Testis (tissue), 3 donors: ENCODE results near the gene TAAR1. TPM values are rescaled to one million over a fixed set of nuclear protein-coding genes. Genes with fewer than 3 reads are reported as not detected.
"Not testable (repeated sequence)": the region's sequence is repeated elsewhere in the genome, so short reads cannot be mapped to it uniquely, and the experiment has no call there.

Experiments
- DNase-seq: peaks from one replicate; pipeline ENCODE4 v3.0.0-alpha.2; 2019
- H3K27ac ChIP-seq, 2 donors: fragments of 200-600 bp; sonication (generic); one replicate each; pipeline ENCODE4 v1.5.1; 2019
- H3K27me3 ChIP-seq: fragments of 200-600 bp; sonication (generic); one replicate; pipeline ENCODE4 v1.5.1; 2019
- H3K36me3 ChIP-seq: fragments of 200-600 bp; sonication (generic); one replicate; pipeline ENCODE4 v1.5.1; 2017; ENCODE audit warnings: low read depth; ENCODE audit errors: missing control alignments
- H3K4me1 ChIP-seq: fragments of 200-600 bp; sonication (generic); one replicate; pipeline ENCODE4 v1.5.1; 2019
- H3K4me3 ChIP-seq, 2 donors: fragments of 200-600 bp; sonication (generic); one replicate each; pipeline ENCODE4 v1.5.1; 2017 to 2019
- H3K9me3 ChIP-seq: fragments of 200-600 bp; sonication (generic); one replicate; pipeline ENCODE4 v1.5.1; 2017
- POLR2A ChIP-seq: fragments of 450-650 bp; IDR thresholded peaks from one replicate; pipeline ENCODE4 v1.6.1; 2017; ENCODE audit warnings: antibody characterized with exemption, mild to moderate bottlenecking, moderate library complexity
- WGBS, 2 donors: methylation state at CpG; one replicate each; pipeline ENCODE4 v1.1.5; 2018; 5-methylcytosine and 5-hydroxymethylcytosine counted together
- intact Hi-C: fragments of 100-400 bp; cut with DNase I; formaldehyde crosslinking; loops from one replicate; pipeline ENCODE4 v1.15.1; 2023; ENCODE audit warnings: low total_unique reads
- polyA plus RNA-seq: library from polyadenylated mRNA; stranded (reverse); fragments of 350-450 nt; fragmentation: Illumina TruSeq; extraction: RNeasy Lipid Tissue Mini Kit (QIAGEN cat#74804); gene quantifications from one replicate; pipeline ENCODE4 v1.2.3, GENCODE V29; 2014; ENCODE audit warnings: low read depth, low replicate concordance; ENCODE audit not compliant: insufficient read depth
- total RNA-seq, 2 donors: library from RNA; depleted of rRNA; stranded (reverse); fragments of >200 nt; gene quantifications; one replicate each; pipeline ENCODE4 v1.2.3, GENCODE V29; 2016
- TF ChIP-seq, protein P1 (sequence below), 3 experiments: fragments of 450-650 bp in 2 of 3; fragments of 200-600 bp in 1 of 3; sonication (generic) in 1 of 3; IDR thresholded peaks; one replicate each; pipeline ENCODE4 v1.5.1; 2016 to 2019; ENCODE audit warnings: antibody characterized with exemption in 3 of 3, mild to moderate bottlenecking in 2 of 3, moderate library complexity in 1 of 3

Gene TAAR1
- total and polyA plus RNA-seq, 3 donors from 2014 or later = not detected

DNA sequence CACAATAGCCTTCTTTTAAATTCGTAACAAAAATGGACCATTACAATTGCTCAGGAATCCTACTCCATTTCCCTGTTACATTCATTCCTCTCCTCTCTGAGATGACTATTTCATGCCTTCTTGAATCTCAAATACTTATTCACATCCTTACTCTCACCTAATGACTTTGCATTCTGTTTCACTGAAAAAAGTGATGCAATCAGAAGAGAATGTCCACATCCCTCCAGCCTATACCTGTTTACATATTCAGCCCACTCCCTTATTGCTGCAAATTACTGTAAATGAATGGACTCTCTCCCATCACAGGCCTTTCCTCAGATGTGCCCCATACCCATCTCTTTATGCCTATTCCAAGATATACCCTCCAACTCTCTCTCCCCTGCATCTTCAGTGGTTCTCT lies 8.6 kb downstream of the TAAR1 start:
- intact Hi-C loops = no loop called here
- no peaks in the 10 kb centered on the region for H3K36me3 ChIP-seq
- TF ChIP-seq, protein P1, sequence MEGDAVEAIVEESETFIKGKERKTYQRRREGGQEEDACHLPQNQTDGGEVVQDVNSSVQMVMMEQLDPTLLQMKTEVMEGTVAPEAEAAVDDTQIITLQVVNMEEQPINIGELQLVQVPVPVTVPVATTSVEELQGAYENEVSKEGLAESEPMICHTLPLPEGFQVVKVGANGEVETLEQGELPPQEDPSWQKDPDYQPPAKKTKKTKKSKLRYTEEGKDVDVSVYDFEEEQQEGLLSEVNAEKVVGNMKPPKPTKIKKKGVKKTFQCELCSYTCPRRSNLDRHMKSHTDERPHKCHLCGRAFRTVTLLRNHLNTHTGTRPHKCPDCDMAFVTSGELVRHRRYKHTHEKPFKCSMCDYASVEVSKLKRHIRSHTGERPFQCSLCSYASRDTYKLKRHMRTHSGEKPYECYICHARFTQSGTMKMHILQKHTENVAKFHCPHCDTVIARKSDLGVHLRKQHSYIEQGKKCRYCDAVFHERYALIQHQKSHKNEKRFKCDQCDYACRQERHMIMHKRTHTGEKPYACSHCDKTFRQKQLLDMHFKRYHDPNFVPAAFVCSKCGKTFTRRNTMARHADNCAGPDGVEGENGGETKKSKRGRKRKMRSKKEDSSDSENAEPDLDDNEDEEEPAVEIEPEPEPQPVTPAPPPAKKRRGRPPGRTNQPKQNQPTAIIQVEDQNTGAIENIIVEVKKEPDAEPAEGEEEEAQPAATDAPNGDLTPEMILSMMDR (IDR thresholded peaks at IDR 0.05) = no peak
- TF ChIP-seq POLR2A = no peak
- DNase-seq = no peak
- H3K27ac ChIP-seq = no peak overlapping the region
- H3K4me1 ChIP-seq = no peaks in the 10 kb centered on the region
- H3K27me3 ChIP-seq = no peaks in the 10 kb centered on the region
- no peaks in the 10 kb centered on the region for H3K9me3 ChIP-seq
- 75 to 96% methylated on average over 1 of the region's 1 CpG for WGBS, 2 donors
- H3K4me3 ChIP-seq = no peak overlapping the region

DNA sequence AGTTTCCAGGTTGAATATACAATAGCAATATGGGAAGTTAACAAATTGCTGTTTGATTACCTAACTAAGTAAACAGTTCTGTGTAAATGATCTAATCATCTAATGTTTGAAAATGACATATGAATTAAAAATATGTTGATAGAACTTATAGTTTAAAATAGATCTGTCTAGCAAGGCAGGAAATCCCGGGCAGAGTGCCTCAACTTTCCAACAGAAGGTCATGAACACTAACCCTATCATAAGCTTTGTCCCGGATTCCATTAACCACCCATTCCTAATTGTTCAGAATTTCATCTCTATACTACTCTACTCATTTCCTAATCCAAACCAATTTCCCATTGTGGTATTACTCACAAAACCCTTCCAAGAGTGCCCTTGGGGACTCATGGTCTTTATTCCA lies 10.2 kb downstream of the TAAR1 start:
- Histone ChIP-seq H3K9me3 (no peaks in the 10 kb centered on the region), H3K4me1 (no peaks in the 10 kb centered on the region), H3K27me3 (no peaks in the 10 kb centered on the region), H3K27ac (no peak overlapping the region), H3K36me3 (no peaks in the 10 kb centered on the region), H3K4me3 (no peak overlapping the region)
- 59 to 64% methylated on average over 2 of the region's 2 CpGs for WGBS, 2 donors
- no peak for DNase-seq
- TF ChIP-seq POLR2A = no peak
- TF ChIP-seq, protein P1 (IDR thresholded peaks at IDR 0.05) = no peak
- intact Hi-C loops = no loop called here

DNA sequence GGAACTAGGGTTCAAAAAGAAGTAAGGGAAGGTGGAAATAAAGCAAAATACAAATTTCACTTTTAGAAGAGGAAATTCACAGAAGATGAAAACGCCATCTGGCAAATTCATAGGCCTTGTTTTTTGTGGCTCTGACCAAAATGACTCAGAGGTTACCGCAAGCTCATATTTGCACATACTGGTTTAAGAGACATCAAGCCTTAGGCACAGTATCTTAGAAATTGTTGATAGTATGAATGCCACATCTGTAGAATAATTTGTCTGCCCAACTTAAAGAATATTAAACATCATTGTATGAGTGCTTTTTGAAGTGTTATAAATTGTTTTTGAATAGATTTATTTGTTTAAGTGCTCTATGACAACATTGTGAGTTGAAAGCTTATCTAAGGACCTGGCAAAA lies 10.6 kb downstream of the TAAR1 start:
- WGBS, 2 donors = 71 to 76% methylated on average over 2 of the region's 2 CpGs
- Histone ChIP-seq H3K36me3 (no peaks in the 10 kb centered on the region), H3K9me3 (no peaks in the 10 kb centered on the region), H3K27ac (no peak overlapping the region), H3K4me1 (no peaks in the 10 kb centered on the region), H3K4me3 (no peak overlapping the region), H3K27me3 (no peaks in the 10 kb centered on the region)
- no peak for DNase-seq
- TF ChIP-seq, protein P1 (IDR thresholded peaks at IDR 0.05) = no peak
- TF ChIP-seq POLR2A = no peak
- intact Hi-C loops = no loop called here

DNA sequence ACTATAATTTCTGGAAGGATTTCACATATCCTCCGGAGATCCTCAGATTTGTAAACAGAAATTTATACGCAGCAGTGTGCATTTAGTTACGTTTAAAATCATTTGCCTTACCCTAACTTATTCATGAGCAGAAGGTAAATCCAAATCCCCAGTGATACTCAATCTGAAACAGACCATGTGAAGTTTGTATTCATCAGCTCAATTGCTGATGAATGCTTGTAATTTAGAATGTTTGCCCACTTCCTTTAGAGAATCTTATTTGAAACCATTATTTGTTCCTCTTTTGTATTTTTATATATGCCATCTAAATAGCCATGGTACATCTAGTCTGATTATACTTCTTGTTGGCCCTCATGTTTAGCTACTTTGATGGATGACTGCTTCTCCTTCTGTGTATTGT lies 15.4 kb downstream of the TAAR1 start:
- no peak overlapping the region for H3K27ac ChIP-seq
- no peaks in the 10 kb centered on the region for H3K27me3 ChIP-seq
- no peak for TF ChIP-seq POLR2A
- TF ChIP-seq, protein P1 (IDR thresholded peaks at IDR 0.05) = no peak
- H3K4me1 ChIP-seq = no peaks in the 10 kb centered on the region
- 90 to 97% methylated on average over 3 of the region's 3 CpGs for WGBS, 2 donors
- H3K36me3 ChIP-seq = no peaks in the 10 kb centered on the region
- H3K9me3 ChIP-seq = no peaks in the 10 kb centered on the region
- DNase-seq = no peak
- no peak overlapping the region for H3K4me3 ChIP-seq
- intact Hi-C loops = no loop called here

DNA sequence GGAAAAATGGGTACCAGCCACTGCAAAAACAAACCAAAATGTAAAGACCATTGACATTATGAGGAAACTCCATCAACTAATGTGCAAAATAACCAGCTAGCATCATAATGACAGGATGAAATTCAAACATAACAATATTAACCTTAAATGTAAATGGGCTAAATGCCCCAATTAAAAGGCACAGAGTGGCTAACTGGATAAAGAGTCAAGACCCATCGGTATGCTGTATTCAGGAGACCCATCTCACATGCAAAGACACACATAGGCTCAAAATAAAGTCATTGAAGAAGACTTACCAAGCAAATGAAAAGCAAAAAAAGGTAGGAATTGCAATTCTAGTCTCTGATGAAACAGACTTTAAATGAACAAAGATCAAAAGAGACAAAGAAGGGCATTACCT lies 21.8 kb downstream of the TAAR1 start:
- H3K4me3 ChIP-seq, H3K36me3 ChIP-seq, H3K27ac ChIP-seq, H3K27me3 ChIP-seq, DNase-seq, intact Hi-C loops, H3K9me3 ChIP-seq, H3K4me1 ChIP-seq: not testable (repeated sequence)
- 95 to 96% methylated on average over 1 of the region's 1 CpG for WGBS, 2 donors

DNA sequence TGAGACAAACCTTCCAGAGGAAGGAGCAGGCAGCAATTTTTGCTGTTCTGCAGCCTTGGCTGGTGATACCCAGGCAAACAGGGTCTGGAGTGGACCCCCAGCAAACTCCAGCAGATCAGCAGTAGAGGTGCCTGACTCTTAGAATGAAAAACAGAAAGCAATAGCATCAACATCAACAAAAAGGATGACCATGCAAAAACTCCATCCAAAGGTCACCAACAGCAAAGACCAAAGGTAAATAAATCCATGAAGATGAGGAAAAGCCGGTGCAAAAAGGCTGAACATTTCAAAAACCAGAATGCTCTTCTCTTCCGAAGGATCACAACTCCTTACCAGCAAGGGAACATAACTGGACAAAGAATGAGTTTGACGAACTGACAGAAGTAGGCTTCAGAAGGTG lies 23.1 kb downstream of the TAAR1 start:
- H3K4me3 ChIP-seq, intact Hi-C loops, DNase-seq, H3K27me3 ChIP-seq, H3K36me3 ChIP-seq, H3K9me3 ChIP-seq, H3K27ac ChIP-seq, H3K4me1 ChIP-seq: not testable (repeated sequence)
- WGBS, 2 donors = 88 to 89% methylated on average over 3 of the region's 3 CpGs

DNA sequence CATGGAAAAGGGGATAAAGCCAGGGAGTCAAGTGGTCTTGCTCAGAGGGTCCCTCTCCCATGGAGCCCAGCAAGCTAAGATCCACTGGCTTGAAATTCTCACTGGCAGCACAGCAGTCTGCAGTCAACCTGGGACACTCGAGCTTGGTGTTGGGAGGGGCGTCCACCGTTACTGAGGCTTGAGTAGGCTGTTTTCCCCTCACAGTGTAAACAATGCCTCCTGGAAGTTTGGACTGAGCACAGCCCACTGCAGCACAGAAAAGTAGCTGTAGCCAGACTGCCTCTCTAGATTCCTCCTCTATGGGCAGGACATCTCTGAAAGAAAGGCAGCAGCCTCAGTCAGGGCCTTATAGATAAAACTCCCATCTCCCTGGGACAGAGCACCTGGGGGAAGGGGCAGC lies 23.7 kb downstream of the TAAR1 start:
- H3K27ac ChIP-seq, DNase-seq, intact Hi-C loops, H3K9me3 ChIP-seq, H3K36me3 ChIP-seq, H3K27me3 ChIP-seq, H3K4me3 ChIP-seq, H3K4me1 ChIP-seq: not testable (repeated sequence)
- WGBS, 2 donors = 49 to 62% methylated on average over 3 of the region's 3 CpGs
